GM19099 (cell line): ENCODE results near the gene PPME1.

ENCODE experiments used
- POLR2A ChIP-seq: IDR thresholded peaks from 3 replicates; pipeline ENCODE4 v1.6.1; 2011; ENCODE audit warnings: low read depth; ENCODE audit not compliant: insufficient read length; ENCODE audit errors: extremely low read depth

The PPME1 gene

DNA sequence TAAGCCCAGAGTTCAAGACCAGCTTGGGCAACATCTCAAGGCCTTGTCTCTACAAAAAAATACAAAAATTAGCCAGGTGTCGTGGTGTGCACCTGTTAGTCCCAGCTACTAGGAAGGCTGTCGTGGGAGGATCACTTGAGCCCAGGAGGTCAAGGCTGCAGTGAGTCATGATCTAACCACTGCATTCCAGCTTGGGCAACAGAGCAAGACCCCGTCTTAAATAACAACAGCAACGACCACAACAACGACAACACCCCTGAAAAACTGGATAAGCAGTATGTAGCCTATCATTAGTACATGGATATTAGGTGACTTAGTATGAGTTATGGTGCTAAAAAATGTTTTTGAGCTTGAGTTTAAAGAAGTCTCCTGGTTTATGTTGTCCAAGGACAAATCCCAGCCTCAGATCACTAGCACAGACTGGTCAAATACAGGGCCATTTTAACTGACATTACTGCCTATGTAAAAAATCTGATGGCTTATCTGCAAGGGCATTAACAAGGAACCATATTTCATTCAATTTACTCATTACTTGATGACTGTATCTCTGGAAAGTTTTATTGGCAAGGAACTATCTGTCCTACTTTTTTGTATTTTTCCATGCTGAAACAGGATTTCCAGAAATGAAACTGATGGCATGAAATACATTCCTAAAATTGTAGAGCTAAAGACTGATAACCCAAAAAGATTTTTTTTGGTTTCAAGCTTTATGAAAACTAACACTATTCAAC is 23.7 kb upstream of the PPME1 start:
- TF ChIP-seq POLR2A = no peak

- TF ChIP-seq POLR2A = no peak
Observed at GRCh38 chr11:74153224-74153623, 17.9 kb upstream of the PPME1 start.

DNA sequence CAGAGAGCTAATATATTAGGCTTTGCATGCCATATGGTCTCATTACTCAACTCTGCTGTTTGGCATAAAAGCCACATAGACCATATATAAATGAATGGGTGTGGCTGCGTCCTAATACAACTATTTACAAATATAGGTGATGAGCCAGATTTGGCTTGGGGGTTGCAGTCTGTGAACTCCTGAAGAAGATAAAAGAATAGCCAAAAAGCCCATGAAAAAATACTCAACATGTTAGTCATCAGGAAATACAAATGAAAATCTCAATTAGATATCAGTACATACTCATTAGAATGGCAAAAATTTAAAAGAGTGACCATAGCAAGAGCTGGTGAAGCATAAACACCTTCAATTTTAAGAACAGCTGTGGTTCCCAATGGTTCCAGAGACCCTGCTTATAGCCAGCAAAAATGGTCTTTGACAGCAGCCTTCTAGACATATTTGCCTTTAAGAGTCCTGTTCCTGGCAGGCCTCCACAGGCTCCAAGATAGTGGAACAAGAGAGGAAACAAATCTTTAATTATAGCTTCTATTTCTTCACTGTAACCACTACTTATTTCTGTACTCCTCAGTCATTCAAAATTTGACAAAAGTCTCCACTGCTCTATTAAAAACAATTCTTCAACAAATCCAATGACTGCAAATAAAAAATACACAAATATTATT is 16.3 kb upstream of the PPME1 start:
- no peak for TF ChIP-seq POLR2A

- TF ChIP-seq POLR2A = no peak
Observed at GRCh38 chr11:74157169-74157568, 13.9 kb upstream of the PPME1 start.

DNA sequence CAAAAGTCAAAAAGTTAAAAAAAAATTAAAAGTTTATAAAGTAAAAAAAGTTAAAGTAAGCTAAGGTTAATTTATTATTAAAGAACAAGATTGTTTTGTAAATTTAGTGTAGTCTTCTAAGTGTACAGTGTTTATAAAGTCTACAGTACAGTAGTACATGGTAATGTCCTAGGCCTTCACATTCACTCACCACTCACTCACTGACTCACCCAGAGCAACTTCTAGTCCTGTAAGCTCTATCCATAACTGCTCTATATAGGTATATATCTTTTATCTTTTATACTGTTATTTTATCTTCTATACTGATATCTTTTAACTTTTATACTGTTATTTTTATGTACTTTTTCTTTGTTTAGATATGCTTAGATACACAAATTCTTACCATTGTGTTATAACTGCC is 11.4 kb upstream of the PPME1 start:
- no peak for TF ChIP-seq POLR2A

GRCh38 chr11:74162681-74163467 is 8.2 kb upstream of the PPME1 start:
- no peak for TF ChIP-seq POLR2A

- no peak for TF ChIP-seq POLR2A
Observed at GRCh38 chr11:74168838-74169237, 2.3 kb upstream of the PPME1 start.

GRCh38 chr11:74169738-74170458 is 1.2 kb upstream of the PPME1 start:
- no peak for TF ChIP-seq POLR2A

GRCh38 chr11:74171630-74171968 is 510 bp downstream of the PPME1 start:
- no peak for TF ChIP-seq POLR2A

GRCh38 chr11:74171997-74172396 is 908 bp downstream of the PPME1 start:
- TF ChIP-seq POLR2A = no peak

GRCh38 chr11:74175920-74176319 is 4.8 kb downstream of the PPME1 start:
- no peak for TF ChIP-seq POLR2A

DNA sequence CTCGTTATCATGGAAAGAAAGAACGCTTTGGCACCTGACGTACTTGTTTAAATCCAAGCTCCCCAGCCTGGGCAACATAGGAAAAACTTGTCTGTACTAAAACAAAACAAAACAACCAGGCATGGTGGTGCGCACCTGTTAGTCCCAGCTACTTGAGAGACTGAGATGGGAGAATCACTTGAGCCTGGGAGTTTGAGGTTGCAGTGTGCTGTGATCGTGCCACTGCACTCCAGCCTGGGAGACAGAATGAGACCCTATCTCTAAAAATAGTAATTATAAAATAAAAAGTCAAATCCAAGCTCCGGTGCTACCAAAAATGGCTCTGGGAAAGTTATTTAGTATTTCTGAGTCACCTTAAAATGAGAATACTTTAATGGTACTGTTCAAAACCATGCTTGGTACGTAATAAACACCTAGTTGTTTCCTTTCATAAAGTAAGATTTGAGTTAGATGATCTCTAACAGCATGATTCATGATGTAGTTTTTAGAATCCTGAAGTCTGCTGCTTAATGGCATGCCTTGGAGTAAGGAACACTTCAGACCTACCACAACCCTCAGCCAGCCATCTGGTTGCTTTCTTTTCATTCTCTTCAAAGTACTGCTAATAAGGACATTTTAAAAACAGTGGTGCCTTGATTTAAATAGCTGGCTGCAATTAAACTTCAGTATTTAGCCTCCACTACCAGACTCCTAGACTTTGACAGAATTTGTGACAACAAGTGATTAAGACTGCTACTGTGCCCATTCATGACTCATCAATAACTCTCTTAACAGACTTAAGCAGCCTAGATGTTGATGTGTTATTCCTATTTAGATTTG is 8.4 kb downstream of the PPME1 start:
- no peak for TF ChIP-seq POLR2A

DNA sequence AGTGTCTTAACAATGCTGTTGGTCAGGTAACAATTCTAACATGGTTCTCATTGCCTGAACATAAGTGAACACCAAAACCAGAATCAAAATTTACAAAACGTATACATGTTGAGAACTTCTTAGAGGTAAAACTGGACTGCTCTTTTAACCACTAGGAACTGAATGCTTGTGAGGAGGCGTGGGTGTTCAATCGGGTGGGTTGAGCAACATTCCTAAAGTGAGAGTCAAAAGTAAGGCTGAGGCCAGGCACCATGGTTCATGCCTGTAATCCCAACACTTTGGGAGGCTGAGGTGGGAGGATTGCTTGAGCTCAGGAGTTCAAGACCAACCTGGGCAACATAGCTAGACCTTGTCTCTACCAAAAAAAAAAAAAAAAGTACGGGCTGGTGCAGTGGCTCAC is 11.5 kb downstream of the PPME1 start:
- no peak for TF ChIP-seq POLR2A

GRCh38 chr11:74185285-74185684 is 14.2 kb downstream of the PPME1 start:
- TF ChIP-seq POLR2A = no peak
